ENCODE measurements around the gene MARCHF10. TPM values are rescaled to one million over a fixed set of nuclear protein-coding genes. Genes with fewer than 3 reads are reported as not detected.

Gene MARCHF10
- total and polyA plus RNA-seq, 2 donors (not counting 3 experiments of a cell fraction or from before 2014, with no cell fraction given) = 0.11 TPM; not detected in 1

DNA sequence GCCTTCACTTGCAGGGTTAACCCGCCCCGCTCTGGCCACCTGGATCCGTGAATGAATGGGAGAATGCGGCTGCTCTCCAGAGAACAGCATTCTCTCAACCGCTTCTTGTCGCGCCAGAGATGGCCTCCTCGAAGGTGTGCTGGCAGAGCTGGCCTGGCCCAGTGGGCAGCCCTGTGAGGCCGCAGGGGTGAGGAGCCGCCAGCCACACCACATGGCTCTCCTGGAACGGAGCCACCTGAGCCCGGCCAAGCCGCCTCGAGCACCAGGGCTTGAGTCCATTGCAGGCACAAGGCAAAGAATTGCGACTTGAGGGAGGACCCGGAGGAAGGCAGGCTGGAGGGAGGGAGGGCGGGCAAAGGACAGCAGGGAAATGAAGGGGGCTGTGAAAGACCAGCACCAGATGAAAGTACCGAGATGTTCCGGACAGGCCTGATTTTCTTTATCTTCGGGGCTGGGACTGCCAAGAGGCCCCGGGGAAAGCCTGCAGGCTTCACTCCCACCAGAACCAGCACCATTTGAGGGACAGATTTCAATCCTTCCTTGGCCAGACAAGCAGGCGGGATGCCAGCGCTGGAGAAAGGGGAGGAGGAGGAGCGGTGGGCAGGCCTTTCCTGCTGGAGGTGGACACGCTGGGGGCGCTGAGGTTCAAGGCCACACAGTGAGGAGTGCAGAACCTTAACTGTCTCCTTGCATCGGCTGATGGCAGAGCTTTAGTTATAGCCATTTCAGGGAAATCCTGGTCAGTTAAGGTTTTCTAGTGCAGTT lies 111.2 kb downstream of the MARCHF10 start:
- no peak overlapping the region for H3K27ac ChIP-seq (ENCODE audit: insufficient read depth, low read depth, low read length)
- intact Hi-C loops (cut with micrococcal nuclease) (no loop called here), dilution Hi-C loops (cut with MboI; ENCODE audit: extremely low pct_ligation_motif_present, low sequenced_read_pairs) (no loop called here)
- no peak for FAIRE-seq
- CTCF ChIA-PET = no interaction called here
- POLR2A ChIA-PET = no interaction called here
- H3K79me2 ChIP-seq (ENCODE audit: control insufficient read depth, insufficient read depth, low read length) = no peaks in the 10 kb centered on the region
- BruUV-seq (replicated peaks) = no TSS peak
- no peak for DNase-seq (ENCODE audit: low read depth, low spot score)
- peaks cover 18% of the 10 kb centered on the region for H3K4me1 ChIP-seq (ENCODE audit: control insufficient read depth, extremely low read depth, insufficient read depth, low read length)
- H3K4me2 ChIP-seq (ENCODE audit: insufficient read depth, low read length) = no peak overlapping the region
- no peak overlapping the region for H2AFZ ChIP-seq (ENCODE audit: low read depth, low read length)
- H3K36me3 ChIP-seq (ENCODE audit: control insufficient read depth in 2 of 2, extremely low read depth in 1 of 2, insufficient read depth in 2 of 2, low read length in 2 of 2) = no peaks in the 10 kb centered on the region
- no peaks in the 10 kb centered on the region for H4K20me1 ChIP-seq (replicated peaks; ENCODE audit: control insufficient read depth, extremely low read depth, insufficient read depth, low read length)
- no peaks in the 10 kb centered on the region for H3K9me3 ChIP-seq (replicated peaks; ENCODE audit: control insufficient read depth, insufficient read depth, low read length)
- no peak for TF ChIP-seq POLR2AphosphoS5 (IDR thresholded peaks at IDR 0.05; ENCODE audit: insufficient read depth, low read depth, low read length)
- no peak for TF ChIP-seq MYC (IDR thresholded peaks at IDR 0.05; ENCODE audit: low read depth, low read length)
- no peak for TF ChIP-seq FOS (IDR thresholded peaks at IDR 0.05; ENCODE audit: borderline replicate concordance, insufficient read depth, low read length)
- TF ChIP-seq GATA2 (IDR thresholded peaks at IDR 0.05; ENCODE audit: insufficient read depth, insufficient read length, low read depth, low read length) = no peak
- TF ChIP-seq EZH2 (IDR thresholded peaks at IDR 0.05; ENCODE audit: borderline replicate concordance, low read depth, low read length, severe bottlenecking) = no peak
- TF ChIP-seq JUN (IDR thresholded peaks at IDR 0.05; ENCODE audit: borderline replicate concordance, insufficient read depth, insufficient read length, low read depth) = no peak
- TF ChIP-seq, protein P1, sequence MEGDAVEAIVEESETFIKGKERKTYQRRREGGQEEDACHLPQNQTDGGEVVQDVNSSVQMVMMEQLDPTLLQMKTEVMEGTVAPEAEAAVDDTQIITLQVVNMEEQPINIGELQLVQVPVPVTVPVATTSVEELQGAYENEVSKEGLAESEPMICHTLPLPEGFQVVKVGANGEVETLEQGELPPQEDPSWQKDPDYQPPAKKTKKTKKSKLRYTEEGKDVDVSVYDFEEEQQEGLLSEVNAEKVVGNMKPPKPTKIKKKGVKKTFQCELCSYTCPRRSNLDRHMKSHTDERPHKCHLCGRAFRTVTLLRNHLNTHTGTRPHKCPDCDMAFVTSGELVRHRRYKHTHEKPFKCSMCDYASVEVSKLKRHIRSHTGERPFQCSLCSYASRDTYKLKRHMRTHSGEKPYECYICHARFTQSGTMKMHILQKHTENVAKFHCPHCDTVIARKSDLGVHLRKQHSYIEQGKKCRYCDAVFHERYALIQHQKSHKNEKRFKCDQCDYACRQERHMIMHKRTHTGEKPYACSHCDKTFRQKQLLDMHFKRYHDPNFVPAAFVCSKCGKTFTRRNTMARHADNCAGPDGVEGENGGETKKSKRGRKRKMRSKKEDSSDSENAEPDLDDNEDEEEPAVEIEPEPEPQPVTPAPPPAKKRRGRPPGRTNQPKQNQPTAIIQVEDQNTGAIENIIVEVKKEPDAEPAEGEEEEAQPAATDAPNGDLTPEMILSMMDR (IDR thresholded peaks at IDR 0.05; ENCODE audit: extremely low read depth in 1 of 2, insufficient read depth in 1 of 2, low read depth in 1 of 2, low read length in 2 of 2) = no peak
- TF ChIP-seq POLR2A (IDR thresholded peaks at IDR 0.05; ENCODE audit: low read depth, low read length) = no peak
- TF ChIP-seq, protein P2, sequence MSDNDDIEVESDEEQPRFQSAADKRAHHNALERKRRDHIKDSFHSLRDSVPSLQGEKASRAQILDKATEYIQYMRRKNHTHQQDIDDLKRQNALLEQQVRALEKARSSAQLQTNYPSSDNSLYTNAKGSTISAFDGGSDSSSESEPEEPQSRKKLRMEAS (IDR thresholded peaks at IDR 0.05; ENCODE audit: insufficient read depth, insufficient read length) = no peak
- H3K9me1 ChIP-seq (replicated peaks; ENCODE audit: control insufficient read depth, extremely low read depth, insufficient read depth, low read length) = no peaks in the 10 kb centered on the region
- H3K27me3 ChIP-seq (ENCODE audit: control insufficient read depth in 2 of 2, insufficient read depth in 2 of 2, low read length in 2 of 2) = no peaks in the 10 kb centered on the region
- H3K9ac ChIP-seq (replicated peaks; ENCODE audit: extremely low read depth, insufficient read depth, low read length) = no peak overlapping the region
- no peak overlapping the region for H3K4me3 ChIP-seq (replicated peaks in 1 of 3; ENCODE audit: insufficient read depth in 1 of 3, low read depth in 1 of 3, low read length in 3 of 3)
